ENCODE results near the gene DMRTC2.

The DMRTC2 gene

GRCh38 chr19:41860419-41861115 is 15.7 kb downstream of the DMRTC2 start:
- DNase-seq (ENCODE audit: low spot score), result no peak
- in situ Hi-C loops (cut with MboI; ENCODE audit: low pct_unique_long_range_greater_than_20kb, low sequenced_read_pairs, unreplicated experiment), result no loop called here
- TF ChIP-seq CTCF (IDR thresholded peaks at IDR 0.05; ENCODE audit: extremely low read depth, insufficient read depth, missing control alignments), result no peak

GRCh38 chr19:41861116-41861768 is 16.4 kb downstream of the DMRTC2 start:
- in situ Hi-C loops (cut with MboI; ENCODE audit: low pct_unique_long_range_greater_than_20kb, low sequenced_read_pairs, unreplicated experiment), result no loop called here
- no peak for DNase-seq (ENCODE audit: low spot score)
- no peak for TF ChIP-seq CTCF (IDR thresholded peaks at IDR 0.05; ENCODE audit: extremely low read depth, insufficient read depth, missing control alignments)

DNA sequence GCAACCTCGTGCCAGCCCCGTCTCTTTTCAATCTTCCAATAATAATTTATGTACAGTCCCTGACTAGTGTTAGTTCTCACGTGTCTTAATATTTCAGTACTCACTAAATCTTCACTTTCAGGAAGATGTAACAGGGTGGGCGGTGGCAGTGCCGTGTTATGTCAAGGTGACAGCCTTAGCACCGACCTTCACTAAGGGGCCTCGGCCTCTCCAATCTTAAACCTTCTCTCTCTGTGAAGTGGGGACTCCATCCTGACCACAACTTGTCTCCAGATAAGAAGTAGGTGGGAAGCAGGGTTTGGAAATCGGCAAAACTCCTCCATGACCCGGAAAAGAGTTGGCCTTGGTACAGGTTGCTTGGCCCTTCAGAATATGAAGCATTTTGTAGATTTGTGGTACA is 17.0 kb downstream of the DMRTC2 start:
- no peak for DNase-seq (ENCODE audit: low spot score)
- in situ Hi-C loops (cut with MboI; ENCODE audit: low pct_unique_long_range_greater_than_20kb, low sequenced_read_pairs, unreplicated experiment), result no loop called here
- TF ChIP-seq CTCF (IDR thresholded peaks at IDR 0.05; ENCODE audit: extremely low read depth, insufficient read depth, missing control alignments), result no peak

DNA sequence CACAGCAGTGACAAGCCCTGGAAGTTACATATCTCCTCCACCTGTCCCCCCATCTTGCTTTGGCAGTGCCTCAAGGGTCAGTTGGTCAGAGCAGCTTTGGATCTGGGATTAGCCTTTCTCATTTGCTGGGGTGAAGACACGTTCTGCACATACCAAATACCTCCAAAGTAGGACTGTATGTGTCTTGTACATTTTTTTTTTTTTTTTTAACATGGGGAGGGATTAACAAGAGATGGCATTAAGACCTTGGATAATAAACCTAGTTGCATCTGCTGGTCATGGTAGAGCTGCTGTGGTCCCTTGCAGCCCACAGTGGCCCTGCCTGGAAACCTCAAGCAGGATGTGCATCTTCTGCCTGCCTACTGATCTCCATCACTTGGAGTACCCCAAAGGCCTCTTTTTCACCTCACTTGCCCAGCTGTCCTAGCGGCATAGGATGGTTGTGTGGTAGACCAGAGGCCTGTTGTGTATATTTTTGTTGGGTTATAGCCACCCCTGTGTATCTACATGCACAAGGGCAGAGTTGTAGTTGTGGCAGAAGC is 17.7 kb downstream of the DMRTC2 start:
- TF ChIP-seq CTCF (IDR thresholded peaks at IDR 0.05; ENCODE audit: extremely low read depth, insufficient read depth, missing control alignments), result no peak
- DNase-seq (ENCODE audit: low spot score), result no peak
- in situ Hi-C loops (cut with MboI; ENCODE audit: low pct_unique_long_range_greater_than_20kb, low sequenced_read_pairs, unreplicated experiment), result no loop called here

- TF ChIP-seq CTCF (IDR thresholded peaks at IDR 0.05; ENCODE audit: extremely low read depth, insufficient read depth, missing control alignments), result no peak
- DNase-seq (ENCODE audit: low spot score), result no peak
- in situ Hi-C loops (cut with MboI; ENCODE audit: low pct_unique_long_range_greater_than_20kb, low sequenced_read_pairs, unreplicated experiment), result no loop called here
Observed at GRCh38 chr19:41863209-41863931, 18.5 kb downstream of the DMRTC2 start.

DNA sequence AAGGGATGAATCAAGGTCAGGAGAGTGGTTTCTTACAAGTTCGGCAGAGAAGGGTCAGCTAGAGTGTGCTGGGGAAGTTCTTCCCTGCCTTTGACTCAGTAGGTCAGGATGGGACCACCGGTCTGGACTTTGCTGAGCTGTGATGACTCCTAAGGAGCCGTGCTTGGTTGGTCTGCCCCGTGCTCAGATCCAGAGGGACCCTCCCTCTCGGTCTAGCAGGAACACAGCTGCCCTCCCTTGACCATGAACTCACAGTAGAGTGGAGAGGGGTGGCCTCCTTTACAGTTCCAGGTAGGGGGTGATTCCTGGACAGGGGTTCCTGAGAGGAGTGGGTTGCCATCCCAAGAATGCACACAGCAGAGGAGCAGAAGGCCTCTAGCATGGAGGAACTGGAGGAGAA is 19.5 kb downstream of the DMRTC2 start:
- in situ Hi-C loops (cut with MboI; ENCODE audit: low pct_unique_long_range_greater_than_20kb, low sequenced_read_pairs, unreplicated experiment), result no loop called here
- TF ChIP-seq CTCF (IDR thresholded peaks at IDR 0.05; ENCODE audit: extremely low read depth, insufficient read depth, missing control alignments), result no peak
- no peak for DNase-seq (ENCODE audit: low spot score)
